Muscle of back (tissue), 13 donors: ENCODE data around the gene C19orf18. TPM values are rescaled to one million over a fixed set of nuclear protein-coding genes. Genes with fewer than 3 reads are reported as not detected.
"Not testable (repeated sequence)": the region's sequence is repeated elsewhere in the genome, so short reads cannot be mapped to it uniquely, and the experiment has no call there.

ENCODE experiments used
- DNase-seq, 3 donors: peaks; one replicate each; pipeline versions ENCODE4 v3.0.0 to v3.0.0-alpha.2; 2013
- long read RNA-seq, 9 donors: transcript quantifications; one replicate each; lab custom pipeline, GENCODE V29; 2026
- polyA plus RNA-seq, 10 donors: library from polyadenylated mRNA; unstranded; fragments of 120-200 nt; gene quantifications; one replicate each; pipeline ENCODE4 v1.2.1, GENCODE V29; 2013; ENCODE audit not compliant: insufficient read length in 10 of 10

C19orf18 gene
- 1 to 10 TPM in 5 of 10 donors, under 1 TPM in 5; 0.49 to 3.2 (median 1.0) TPM for polyA plus RNA-seq
- long read RNA-seq, donor 1: 0 reads
- long read RNA-seq, donor 2: 0 reads
- long read RNA-seq, donor 3: 0 reads
- long read RNA-seq, donor 4: 0 reads
- long read RNA-seq, donor 5: 0 reads
- long read RNA-seq, donor 6: 0 reads
- long read RNA-seq, donor 7: 0 reads
- long read RNA-seq, donor 8: 0 reads
- long read RNA-seq, donor 9: 0 reads

DNA sequence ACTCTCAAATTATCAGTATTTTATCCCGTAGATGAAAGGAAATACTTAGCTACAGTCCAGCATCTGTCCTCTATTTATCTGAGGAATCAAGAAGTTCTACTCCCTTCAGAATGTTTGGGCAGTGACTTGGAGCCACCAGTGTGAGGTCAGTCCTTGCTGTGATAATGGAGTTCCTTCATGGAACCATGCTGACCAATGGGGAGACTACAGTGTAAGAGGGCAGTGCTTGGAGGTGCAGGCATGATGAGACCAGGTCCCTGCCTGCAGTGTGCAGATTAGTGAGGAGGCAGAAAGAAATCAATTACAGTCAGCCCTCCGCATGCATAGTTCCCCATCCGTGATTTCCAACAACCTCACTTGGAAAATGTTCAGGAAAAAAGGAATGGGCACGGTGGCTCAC lies at the start of gene C19orf18:
Gene C19orf18, minus strand, starts transcription at position 101 of the 400 bp plus-strand sequence. CDS start 102 bp downstream, outside the sequence.
- DNase-seq: no peak

DNA sequence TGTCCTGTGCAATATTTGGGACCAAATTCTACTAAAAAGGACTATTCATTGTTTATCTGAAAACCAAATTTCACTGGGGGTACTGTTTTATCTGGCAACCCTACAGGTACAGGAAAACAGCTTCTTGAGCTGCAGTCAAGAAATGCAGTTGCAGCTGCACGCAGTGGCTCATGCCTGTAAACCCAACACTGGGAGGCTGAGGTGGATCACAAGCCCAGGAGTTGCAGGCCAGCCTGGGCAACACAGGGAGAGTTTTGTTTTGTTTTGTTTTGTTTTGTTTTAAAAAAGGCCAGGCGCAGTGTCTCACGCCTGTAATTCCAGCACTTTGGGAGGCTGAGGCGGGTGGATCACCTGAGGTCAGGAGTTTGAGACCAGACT lies 47.9 kb upstream of the C19orf18 start:
- no peak for DNase-seq

DNA sequence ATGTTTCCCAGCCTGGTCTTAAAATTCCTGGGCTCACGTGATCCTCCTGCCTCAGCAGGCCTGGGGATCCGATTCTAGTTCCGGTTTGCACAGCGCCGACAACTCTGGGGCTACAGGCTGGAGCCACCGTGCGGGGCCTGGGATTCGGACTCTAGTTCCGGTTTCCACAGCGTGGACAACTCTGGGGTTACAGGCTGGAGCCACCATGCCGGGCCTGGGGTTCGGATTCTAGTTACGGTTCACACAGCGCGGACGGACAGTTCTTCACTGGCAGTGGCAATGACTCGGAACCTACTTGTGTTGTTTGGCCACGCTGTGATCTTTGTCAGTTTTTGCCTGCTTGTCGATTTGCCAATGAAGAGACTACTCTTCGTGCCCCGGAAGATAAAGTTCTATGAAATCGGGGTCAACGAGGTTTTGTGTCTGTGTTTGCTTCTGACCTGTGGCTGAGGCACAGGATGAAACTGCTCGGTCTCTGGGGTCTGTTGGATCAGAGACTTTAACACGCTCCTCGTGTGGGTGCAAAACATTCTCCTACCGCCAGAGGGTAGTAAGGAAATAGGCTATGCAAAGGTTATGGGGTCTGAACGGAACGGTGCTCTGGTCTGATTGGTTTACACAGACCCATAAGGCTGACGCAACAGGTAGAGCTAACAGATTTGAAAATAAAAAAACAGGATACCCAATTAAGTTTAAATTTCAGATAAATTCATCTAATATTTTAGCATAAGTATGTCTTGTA lies 47.4 kb upstream of the C19orf18 start:
- peak; percentile 60 to 89 (median 85) for DNase-seq

DNA sequence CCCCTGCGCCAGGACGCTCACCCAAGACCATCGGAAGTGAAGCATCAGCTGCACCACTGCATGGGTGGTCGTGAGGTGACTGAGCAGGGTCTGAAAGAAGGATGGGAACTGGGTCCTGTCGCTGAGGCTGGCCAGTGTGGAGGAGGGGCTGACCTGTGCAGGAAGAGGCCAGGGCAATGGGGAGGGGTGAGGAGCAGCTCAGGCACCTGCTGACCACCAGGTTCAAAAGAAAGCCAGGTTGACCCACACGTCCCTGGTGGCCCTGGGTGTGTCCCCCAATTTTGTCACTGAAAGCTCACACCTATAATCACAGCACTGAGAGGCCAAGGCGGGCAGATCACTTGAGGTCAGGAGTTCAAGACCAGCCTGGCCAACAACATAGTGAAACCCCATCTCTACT lies 45.8 kb upstream of the C19orf18 start:
- DNase-seq: no peak

DNA sequence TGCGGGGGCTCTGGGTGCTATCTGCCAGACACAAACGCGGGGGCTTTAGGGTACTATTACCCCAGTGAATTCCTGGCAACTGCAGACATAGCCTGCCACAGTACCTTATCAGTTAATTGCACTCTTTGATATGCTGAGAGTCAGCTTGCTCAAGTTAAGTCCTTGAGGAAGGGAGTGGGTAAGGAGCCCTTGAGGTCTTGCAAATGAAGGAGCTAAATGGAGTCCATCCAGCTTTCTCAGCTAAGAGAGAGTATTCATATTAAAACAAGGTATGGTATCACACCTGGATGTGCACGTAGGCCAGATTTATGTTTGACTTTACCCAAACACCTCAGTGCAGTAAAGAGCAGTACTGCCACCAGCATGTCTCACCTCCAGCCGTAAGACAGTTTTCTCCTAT lies 39.8 kb upstream of the C19orf18 start:
- no peak for DNase-seq

DNA sequence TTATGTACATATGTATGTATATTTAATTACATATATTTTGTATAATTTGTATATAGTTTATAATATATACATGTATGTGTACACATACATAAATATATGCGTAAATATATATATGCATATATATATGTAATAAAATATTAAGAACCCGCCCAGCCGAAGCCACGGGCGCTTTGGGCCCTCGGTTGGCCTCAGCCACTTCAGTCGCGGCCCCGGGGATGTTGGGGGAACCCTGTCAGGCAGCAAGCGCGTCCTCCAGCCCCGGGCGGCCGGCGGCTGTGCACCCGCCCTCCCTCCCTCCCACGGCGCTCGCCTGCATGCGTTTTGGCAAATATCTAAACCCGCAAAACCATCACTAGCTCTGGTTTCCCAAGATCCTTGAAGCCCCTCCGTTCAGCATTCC lies 36.2 kb upstream of the C19orf18 start:
- no peak for DNase-seq

DNA sequence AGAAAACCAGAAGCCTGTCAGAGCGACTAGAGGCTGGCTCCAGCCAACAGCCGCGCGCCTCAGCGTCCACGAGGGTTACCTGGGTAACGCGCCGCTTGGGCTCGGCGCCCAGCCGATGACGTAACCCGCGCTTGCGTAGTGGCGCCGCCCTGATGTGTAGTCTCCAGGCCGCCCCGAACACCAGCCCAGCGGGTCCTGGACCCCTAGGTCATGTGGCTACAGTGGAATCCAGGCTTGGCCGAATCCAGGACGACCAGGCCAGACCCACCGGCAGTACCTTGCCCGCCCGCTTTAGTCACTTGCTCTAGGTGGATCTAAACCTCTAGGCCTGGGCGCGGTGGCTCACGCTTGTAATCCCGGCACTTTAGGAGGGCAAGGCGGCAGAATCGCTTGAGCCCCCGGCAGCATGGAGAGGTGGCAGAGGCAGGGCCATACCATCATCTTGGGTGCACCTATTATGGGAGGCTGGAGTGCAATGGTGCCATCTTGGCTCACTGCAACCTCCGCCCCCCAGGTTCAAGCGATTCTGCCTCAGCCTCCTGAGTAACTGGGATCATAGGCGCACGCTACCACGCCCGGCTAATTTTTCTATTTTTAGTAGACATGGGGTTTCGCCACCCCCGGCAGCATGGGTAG lies 35.5 kb upstream of the C19orf18 start:
- peak; percentile 88 to 97 (median 93) for DNase-seq

DNA sequence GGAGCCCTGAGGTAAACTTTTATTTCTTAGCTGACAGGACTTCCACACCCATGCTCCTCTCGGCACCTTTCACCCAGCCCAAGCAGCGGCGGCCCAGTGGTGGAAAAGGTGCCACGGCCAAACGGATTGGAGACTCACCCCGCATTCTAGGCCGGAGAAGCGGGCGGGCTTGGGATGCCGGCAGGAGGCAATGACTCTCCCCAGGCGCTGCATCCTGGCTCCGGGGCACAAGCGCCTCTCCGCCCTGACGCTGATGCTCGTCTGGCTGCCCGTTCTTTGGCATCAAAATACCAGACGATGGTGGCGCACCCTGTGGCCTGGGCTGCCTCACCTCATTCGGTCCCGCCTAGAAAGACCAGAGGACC lies 34.9 kb upstream of the C19orf18 start:
- no peak for DNase-seq

DNA sequence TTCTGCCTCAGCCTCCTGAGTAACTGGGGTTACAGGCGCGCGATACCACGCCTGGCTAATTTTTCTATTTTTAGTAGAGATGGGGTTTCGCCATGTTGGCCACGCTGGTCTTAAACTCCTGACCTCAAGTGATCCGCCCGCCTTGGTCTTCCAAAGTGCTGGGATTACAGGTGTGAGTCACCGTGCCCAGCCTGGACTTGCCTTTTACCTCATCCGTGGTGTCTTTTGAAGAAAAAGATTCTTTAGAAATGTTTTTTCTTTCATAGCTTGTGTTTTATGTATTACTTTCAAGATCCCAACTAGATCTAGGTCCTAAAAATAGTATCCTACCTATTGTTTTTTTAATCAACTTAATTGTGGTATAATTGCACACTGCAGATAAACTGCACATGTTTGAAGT lies 34.5 kb upstream of the C19orf18 start:
- DNase-seq: not testable (repeated sequence)

DNA sequence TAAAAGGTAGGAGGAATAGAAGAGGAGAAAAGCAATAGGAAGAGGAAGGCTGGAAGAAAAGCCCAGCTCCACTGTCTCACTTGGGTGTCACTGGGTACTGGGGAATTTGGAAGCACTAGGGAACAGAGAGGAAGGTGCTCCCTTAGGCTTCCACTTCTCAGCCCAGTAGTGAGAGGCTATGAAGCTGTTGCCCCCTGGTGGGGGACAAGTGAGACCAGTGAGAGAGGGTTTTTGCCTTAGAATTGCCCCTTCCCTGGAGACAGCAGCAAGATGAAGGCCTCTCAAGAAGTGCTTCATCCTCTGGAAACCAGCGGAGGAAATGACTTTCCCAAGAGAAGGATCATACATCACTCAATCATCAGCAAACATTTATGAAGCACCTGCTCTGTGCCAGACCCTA lies 33.0 kb upstream of the C19orf18 start:
- no peak for DNase-seq

DNA sequence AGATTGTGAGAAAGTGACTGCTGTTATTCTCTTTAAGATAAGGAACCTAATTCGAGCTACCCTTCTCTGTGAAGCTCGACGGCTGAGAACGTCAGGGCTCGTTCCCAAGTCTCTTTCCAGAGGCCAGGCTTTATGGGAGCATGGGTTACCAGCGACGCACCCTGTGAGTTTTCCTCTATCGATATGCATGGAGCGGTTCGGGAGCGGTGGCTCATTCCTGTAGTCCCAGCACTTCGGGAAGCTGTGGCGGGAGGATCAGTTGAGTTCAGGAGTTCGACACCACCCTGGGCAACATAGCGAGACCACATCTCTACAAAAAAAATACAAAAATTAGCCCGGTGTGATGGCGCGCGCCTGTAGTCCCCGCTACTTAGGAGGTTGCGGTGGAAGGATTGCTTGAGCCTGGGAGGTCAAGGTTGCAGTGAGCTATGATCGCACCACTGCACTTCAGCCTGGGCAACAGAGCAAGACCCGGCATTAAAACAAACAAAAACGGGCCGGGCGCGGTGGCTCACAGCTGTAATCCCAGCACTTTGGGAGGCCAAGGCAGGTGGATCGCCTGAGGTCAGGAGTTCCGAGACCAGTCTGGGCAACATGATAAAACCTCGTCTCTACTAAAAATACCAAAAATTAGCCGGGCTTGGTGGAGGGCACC lies 29.0 kb upstream of the C19orf18 start:
- DNase-seq: no peak

DNA sequence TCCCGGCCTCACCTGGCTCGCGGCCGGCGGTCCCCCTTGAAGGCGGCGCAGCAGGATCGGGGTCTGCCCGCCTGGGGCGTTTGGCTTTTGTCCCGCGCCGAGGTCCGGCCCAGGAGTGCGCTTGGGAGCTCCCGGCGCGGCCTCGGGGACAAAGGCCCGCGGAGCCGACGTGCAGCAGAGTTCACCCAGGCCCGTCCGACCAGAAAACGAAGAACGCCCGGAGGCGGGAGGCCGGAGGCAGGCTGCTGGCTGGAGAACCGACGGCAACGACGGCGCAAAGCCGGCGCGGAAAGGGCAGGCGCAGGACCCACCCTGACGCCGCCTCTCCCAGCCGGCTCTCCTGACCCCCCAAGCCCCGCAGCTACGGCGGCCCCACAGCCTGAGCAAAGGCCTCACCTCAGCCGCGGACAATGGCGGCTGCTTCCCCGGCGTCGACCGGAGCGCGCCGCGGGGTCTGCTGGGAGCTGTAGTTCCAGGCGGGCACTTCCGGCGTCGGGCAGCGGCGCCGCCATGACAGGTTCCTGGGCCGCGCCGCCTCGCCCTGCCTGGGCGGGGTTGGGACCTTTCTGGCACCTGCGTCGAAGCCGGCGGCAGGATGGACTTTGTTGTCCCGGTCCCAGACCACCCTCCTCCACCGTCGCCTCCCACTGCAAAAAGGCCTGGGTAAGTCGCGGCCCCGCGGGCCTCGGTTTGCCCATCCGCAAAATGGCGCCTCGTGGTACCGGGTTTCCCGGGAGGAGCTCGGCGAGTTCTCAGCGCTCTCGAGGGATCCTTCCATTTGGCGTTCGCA lies 28.2 kb upstream of the C19orf18 start, which contains the start of gene ZNF606:
Gene ZNF606, minus strand, starts transcription at position 437 of the 790 bp plus-strand sequence. CDS start 1,501 bp downstream, outside the sequence.
- peak; percentile 89 to 97 (median 92) for DNase-seq

DNA sequence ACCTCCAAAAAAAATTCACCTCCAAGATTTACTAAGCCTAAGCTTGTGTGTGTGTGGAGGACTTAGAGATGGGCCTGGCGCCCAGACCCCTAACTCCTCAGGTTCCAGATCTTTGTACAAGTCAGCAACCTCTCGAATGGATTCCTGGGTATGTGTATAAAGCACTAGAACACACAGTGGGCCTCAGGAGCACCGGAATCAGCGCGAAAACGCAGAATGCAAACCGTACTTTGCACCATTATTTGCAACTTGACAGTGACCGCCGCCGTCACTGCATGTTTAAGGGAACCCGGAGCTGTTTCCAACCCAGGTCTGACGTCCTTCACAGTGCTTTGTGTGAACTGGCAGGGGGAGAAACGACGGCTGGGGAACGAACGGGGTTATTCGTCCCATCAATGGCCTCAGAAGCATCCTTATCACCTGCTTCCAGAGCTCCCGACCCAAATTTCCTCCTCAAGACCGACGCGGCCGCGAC lies 27.6 kb upstream of the C19orf18 start:
- DNase-seq: peak in 1 of 3 donors; percentile 18

DNA sequence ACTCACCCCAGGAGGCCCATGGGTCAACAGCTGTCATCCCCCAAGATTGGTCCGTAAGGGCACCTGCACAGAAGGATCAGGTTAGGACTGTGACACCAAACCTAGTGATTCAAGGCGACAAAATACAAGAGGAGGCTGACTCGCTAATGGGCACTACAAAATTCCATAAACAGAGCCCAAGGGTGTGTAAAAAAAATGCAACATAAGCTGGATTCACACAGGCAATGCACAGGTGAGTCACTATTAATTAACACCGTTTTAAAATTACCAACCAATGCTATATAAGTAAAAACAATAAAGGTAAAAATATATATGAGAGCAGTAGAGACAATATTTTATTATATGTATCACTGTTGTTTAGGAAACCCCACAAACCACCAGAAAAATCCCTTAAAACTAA lies 26.3 kb upstream of the C19orf18 start:
- no peak for DNase-seq

DNA sequence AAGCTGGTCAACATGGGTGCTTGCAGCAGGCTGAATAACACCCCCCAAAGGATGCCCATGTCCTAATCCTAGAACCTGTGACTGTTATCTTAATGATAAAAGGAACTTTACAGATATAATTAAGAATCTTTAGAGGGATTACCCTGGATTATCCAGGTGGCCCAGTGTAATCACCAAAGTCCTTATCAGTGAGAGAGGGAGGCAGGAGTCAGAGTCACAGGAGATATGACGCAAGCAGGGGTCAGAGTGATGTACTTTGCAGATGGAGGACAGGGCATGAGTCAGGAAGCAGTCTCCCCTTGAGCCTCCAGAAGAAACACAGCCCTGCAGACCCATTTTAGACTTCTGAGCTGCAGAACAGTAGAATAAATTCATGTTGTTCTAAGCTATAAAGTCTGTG lies 18.5 kb upstream of the C19orf18 start:
- no peak for DNase-seq

DNA sequence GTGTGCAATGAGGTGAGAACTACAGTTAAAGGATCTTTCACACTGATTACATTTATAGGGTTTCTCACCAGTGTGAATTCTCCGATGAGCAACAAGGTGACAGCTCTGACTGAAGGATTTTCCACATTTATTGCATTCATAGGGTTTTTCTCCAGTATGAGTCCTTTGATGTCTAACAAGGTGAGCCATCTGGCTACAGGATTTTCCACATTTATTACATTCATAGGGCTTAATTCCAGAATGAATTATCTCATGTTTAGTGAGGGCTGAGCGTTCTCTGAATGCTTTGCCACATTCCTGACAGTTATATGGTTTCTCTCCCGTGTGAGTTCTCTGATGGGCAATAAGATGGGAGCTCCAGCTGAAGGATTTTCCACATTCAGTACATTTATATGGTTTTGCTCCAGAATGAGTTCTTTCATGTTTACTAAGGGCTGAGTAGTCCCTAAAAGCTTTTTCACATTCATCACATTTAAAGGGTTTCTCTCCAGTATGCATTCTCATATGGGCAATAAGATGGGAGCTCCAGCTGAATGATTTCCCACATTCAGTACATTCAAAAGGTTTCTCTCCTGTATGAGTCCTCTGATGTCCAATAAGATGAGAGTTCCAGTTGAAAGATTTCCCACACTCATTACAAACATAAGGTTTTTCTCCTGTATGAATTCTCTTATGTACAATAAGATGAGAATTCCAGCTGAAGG lies 4.4 kb upstream of the C19orf18 start:
- no peak for DNase-seq

DNA sequence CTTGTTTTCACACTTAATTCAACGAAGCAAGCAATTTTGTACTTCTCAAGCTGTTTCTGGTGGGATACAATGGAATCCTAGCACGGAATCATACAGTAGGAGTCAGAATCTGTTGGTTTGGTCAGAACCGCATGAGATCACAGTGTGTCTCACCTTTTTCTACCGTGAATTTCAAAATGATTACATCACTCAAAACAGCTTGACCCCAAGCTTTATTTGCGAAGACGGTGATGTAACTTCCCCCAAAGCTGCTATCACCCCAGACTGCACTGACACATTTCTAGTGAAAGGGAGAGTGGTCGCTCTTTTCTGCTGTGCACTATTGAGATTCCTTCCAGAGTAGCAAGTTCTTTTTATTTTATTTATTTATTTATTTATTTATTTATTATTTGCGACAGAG lies 9.6 kb downstream of the C19orf18 start:
- no peak for DNase-seq

DNA sequence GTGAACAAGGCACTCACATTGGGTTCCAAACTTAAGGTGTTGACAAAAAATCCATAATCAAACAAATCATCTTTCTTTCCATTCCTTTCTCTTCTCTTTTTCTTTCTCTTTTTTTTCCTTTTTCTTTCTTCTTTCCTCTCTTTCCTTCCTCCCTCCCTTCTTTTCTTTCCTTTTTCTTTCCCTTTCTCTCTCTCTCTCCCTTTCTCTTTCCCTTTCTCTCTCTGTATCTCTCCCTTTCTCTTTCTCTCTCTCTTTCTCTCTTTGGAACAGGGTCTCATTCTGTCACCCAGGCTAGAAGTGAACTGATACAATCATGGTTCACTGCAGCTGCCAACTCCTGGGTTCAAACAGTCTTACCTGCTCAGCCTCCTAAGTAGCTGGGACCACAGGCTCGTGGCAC lies 12.5 kb downstream of the C19orf18 start:
- DNase-seq: no peak

DNA sequence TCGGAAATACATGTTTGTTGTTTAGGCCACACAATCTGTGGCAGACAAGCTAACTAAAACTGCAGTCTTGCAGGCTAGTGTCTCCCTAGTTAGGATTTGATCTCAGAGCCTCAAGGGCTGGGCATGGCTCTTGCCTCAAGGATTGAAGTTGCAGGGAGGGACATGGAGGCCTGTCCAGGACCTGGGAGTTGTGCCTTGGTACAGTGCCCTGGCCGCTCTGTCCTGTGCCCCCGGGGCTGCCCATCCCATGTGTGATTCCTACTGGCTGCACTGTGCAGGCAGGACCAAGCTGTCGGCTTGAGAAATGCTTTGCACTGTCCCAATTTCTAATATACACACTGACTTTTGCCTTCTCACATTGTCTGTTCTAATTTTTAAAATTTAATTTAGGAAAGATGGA lies 19.3 kb downstream of the C19orf18 start:
- DNase-seq: no peak

DNA sequence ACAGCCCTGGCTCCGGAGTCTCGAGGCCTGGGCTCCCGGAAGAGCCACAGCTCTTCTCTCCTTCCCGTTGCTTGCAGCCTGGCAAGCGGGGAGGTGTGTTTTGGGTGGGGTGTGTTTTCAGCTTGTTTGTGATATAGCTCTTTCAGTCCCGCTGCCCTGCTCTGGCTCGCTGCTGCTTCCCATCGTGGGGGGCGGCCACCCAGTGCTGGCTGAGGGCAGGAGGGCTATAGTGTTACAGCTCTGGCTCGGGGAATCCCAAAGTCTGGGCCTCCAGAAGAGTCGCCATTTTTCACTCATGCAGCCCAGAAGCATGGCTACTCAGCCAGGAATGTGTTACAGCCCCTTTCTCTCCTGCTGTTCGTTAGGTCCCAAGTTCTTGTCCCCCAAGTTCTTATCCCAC lies 24.6 kb downstream of the C19orf18 start:
- DNase-seq: no peak

DNA sequence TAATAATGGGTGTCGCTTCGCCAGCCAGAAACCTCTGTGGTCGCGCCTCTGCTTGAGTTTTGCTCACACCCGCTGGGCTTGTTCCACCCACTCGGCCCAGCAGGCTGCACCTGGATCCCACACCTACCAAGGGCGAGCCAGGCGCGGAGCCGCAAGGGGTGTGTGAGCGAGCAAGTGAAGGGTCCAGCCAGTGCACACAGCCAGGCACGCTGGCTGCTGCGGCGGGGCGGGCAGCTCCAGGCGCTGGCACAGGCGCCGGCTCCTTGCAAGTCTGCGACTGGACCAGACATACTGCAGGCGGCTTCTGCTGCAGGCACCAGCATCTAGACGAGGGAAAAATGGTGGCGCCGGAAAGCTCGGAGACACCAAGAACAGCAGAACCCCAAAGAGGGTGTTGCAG lies 25.0 kb downstream of the C19orf18 start:
- no peak for DNase-seq
